Aorta (tissue), 5 donors: ENCODE measurements around the gene HDAC8. TPM values are rescaled to one million over a fixed set of nuclear protein-coding genes. Genes with fewer than 3 reads are reported as not detected.

Experiments
- ATAC-seq: fragments of 200-7000 bp; cut with Tn5 transposase; one replicate; pipeline ENCODE4 v1.9.1; 2022; ENCODE audit warnings: moderate library complexity; ENCODE audit not compliant: low FRiP score
- DNase-seq, 2 donors: peaks; one replicate each; pipeline ENCODE4 v3.0.0-alpha.2; 2020
- H3K27ac ChIP-seq, 2 donors: one replicate each; pipeline ENCODE4 v1.5.1; 2013; ENCODE audit warnings: low read length in 2 of 2, mild to moderate bottlenecking in 2 of 2, moderate library complexity in 2 of 2, control low read depth in 1 of 2, inconsistent platforms in 1 of 2, low read depth in 1 of 2
- H3K27me3 ChIP-seq, 2 donors: one replicate each; pipeline ENCODE4 v1.6.1; 2013; ENCODE audit warnings: control low read depth in 1 of 2, low read length in 1 of 2, mild to moderate bottlenecking in 1 of 2, moderate library complexity in 1 of 2; ENCODE audit not compliant: insufficient read depth in 2 of 2, control insufficient read depth in 1 of 2
- H3K36me3 ChIP-seq, 2 donors: one replicate each; pipeline ENCODE4 v1.6.1; 2013; ENCODE audit warnings: control low read depth in 1 of 2, low read length in 1 of 2, mild to moderate bottlenecking in 1 of 2; ENCODE audit not compliant: insufficient read depth in 2 of 2, control insufficient read depth in 1 of 2
- H3K4me1 ChIP-seq, 2 donors: one replicate each; pipeline ENCODE4 v1.6.1; 2013; ENCODE audit warnings: low read length in 2 of 2, control low read depth in 1 of 2, mild to moderate bottlenecking in 1 of 2, moderate library complexity in 1 of 2; ENCODE audit not compliant: insufficient read depth in 2 of 2, control insufficient read depth in 1 of 2
- H3K4me3 ChIP-seq, 2 donors: one replicate each; pipeline ENCODE4 v1.5.1; 2013; ENCODE audit warnings: low read length in 2 of 2, control low read depth in 1 of 2, mild to moderate bottlenecking in 1 of 2
- H3K9me3 ChIP-seq: one replicate; pipeline ENCODE4 v1.6.1; 2013; ENCODE audit warnings: mild to moderate bottlenecking, low read length; ENCODE audit not compliant: control insufficient read depth
- WGBS, 2 donors: extraction: QIAGEN DNeasy Blood & Tissue Kit; methylation state at CpG; one replicate each; pipeline ENCODE4 v1.1.7; 2013; 5-methylcytosine and 5-hydroxymethylcytosine counted together
- intact Hi-C, 2 donors: fragments of 100-400 bp; cut with DNase I; formaldehyde crosslinking; loops; one replicate each; pipeline versions ENCODE4 v1.14.2 to v1.15.0; 2022
- polyA plus RNA-seq, 2 donors: library from polyadenylated mRNA; stranded (reverse); fragments of 200-250 nt; gene quantifications; one replicate each; pipeline ENCODE4 v1.2.3, GENCODE V29; 2013
- total RNA-seq, 2 donors: library from RNA; stranded (reverse); fragmentation: NEBNext Ultra II Directional; extraction: Animal tissue kit (Norgen Biotek cat#: 25700); gene quantifications; one replicate each; pipeline ENCODE4 v1.2.1, GENCODE V29; 2021
- donor health status: healthy with polysubstance abuse.
- donor health status: Bipolar disorder and iron deficiency.
- donor health status: DM: no; HTN: no; CAD: no.
- donor health status: DM: no; HTN: no; CAD: no.
- donor health status: DM: yes; HTN: yes; CAD: no.

HDAC8 gene
- total and polyA plus RNA-seq, 4 donors: 16.8 to 46.4 (median 32.3) TPM

DNA sequence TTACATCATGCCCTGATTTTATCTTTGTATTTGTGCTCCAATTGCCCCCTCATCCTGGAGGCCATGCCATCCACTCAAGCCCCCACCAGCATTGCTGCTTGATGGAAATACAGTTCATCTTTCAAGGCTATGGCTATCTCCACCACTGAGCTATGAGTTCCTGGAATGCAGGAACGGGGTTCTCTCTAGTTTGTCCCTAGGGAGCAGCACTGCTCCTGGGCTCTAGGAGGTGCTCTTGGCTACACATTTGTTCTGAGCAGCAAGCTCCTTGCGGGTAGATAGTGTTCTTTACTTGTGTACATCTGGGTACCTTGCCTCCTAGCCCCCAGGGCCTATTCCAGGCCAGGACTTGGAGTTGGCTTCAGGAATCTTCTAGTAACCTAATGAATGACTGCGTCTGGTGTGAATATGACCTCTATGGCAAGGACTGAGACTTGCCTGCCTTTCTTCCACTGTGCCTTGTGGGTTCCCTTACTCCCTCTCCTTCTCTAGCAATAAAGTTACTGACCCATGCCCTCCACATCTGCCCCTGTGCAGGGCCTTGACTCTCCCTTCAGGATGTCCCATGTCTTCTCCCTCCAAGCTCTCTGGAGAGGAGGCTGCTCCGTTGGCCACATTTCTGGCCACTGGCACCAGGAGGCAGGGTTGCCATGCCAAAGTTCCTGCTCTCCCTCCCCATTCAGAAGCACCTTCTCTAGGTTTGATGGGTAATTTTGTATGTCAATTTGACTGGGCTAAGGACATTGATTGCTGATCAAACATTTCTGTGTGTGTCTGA lies 274.5 kb downstream of the HDAC8 start:
- DNase-seq: no peak
- no peaks in the 10 kb centered on the region for H3K9me3 ChIP-seq
- no peak overlapping the region for H3K4me3 ChIP-seq
- H3K27me3 ChIP-seq: no peaks in the 10 kb centered on the region
- no peak for ATAC-seq
- H3K4me1 ChIP-seq: no peaks in the 10 kb centered on the region
- WGBS, 2 donors: 25 to 29% methylated on average over 4 of the region's 4 CpGs
- intact Hi-C loops: no loop called here
- no peaks in the 10 kb centered on the region for H3K36me3 ChIP-seq
- no peak overlapping the region for H3K27ac ChIP-seq

DNA sequence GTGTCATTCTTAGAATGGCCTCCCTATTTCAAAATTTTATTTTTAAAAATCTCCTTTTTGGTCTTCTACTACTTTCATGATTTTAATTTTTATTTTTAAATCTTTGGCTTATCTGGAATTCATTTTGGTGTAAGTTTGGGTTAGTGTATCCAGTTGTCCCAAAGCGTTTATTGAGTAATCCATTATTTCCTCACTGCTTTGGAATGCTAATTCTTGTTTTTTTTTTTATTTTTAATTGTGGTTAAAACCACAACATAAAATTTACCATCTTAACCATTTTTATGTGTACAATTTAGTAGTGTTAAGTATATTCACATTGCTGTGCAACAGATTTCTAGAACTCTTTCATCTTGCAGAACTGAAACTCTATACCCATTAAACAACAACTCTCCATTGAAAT lies 275.7 kb downstream of the HDAC8 start:
- H3K27me3 ChIP-seq: no peaks in the 10 kb centered on the region
- H3K4me3 ChIP-seq: no peak overlapping the region
- DNase-seq (no peak), ATAC-seq (no peak)
- no peaks in the 10 kb centered on the region for H3K4me1 ChIP-seq
- no peak overlapping the region for H3K27ac ChIP-seq
- H3K36me3 ChIP-seq: no peaks in the 10 kb centered on the region
- intact Hi-C loops: no loop called here
- 63 to 75% methylated on average over 1 of the region's 1 CpG for WGBS, 2 donors
- H3K9me3 ChIP-seq: no peaks in the 10 kb centered on the region

DNA sequence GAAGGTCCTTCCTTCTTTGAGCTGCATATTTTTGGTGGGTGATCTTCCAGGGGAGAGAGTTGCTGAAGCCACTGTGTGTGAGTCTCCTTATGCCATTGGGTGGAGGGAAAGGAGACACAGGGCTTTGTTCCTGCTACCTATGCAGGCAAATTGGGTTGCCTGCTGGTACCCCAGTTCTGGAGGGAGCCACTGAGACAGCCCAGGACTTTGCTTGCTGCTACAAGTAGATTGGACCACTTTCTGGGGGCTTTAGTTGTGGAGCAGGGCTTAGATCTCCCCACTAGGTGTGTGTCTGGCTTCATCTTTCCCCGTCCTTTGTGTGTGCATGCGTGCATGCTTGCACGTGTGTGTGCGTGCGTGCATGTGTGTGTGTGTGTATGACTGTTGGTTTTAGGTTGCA lies 276.9 kb downstream of the HDAC8 start:
- WGBS, 2 donors: 69 to 82% methylated on average over 5 of the region's 5 CpGs
- Histone ChIP-seq H3K27ac (no peak overlapping the region), H3K9me3 (no peaks in the 10 kb centered on the region), H3K4me3 (no peak overlapping the region), H3K27me3 (no peaks in the 10 kb centered on the region), H3K4me1 (no peaks in the 10 kb centered on the region), H3K36me3 (no peaks in the 10 kb centered on the region)
- DNase-seq (no peak), ATAC-seq (no peak)
- intact Hi-C loops: no loop called here

DNA sequence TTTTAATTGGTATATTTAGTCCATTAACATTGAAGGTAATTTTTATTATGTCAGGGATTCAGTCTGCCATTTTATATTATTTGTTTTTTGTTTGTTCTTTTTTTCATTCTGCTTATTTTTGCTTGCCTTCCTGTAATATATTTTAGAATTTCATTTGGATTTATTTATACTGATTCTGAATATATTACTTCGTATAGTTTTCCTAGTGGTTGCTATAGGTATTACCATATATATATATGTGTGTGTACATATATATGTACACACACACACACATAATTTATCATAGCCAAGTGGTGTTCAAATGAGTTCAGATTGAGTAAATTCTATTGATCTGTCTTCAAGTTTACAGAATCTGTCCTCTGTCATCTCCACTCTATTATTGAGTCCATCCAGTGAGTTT lies 278.1 kb downstream of the HDAC8 start:
- intact Hi-C loops: no loop called here
- H3K9me3 ChIP-seq: no peaks in the 10 kb centered on the region
- H3K4me1 ChIP-seq: no peaks in the 10 kb centered on the region
- WGBS, 2 donors: 56 to 58% methylated on average over 1 of the region's 1 CpG
- DNase-seq (no peak), ATAC-seq (no peak)
- no peaks in the 10 kb centered on the region for H3K36me3 ChIP-seq
- H3K27ac ChIP-seq: no peak overlapping the region
- H3K4me3 ChIP-seq: no peak overlapping the region
- H3K27me3 ChIP-seq: no peaks in the 10 kb centered on the region

DNA sequence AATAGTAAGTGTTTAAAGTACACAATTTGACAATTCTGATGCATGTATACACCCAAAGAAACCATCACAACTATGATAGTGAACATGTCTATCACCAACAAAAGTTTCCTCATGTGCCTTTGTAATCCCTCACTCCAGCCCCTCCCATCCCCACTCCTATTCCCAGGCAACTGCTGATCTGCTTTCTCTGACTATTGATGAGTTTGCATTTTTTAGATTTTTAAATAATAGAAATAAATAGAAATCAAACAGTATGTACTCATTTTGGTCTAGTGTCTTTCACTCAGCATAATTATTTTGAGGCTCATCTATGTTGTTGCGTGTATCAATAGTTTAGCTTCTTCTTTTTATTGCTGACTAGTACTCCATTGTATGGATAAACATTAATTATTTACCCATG lies 290.3 kb downstream of the HDAC8 start:
- no peaks in the 10 kb centered on the region for H3K4me1 ChIP-seq
- ATAC-seq (no peak), DNase-seq (no peak)
- WGBS, 2 donors: 96 to 97% methylated on average over 1 of the region's 1 CpG
- intact Hi-C loops: no loop called here
- no peak overlapping the region for H3K4me3 ChIP-seq
- no peaks in the 10 kb centered on the region for H3K27me3 ChIP-seq
- H3K27ac ChIP-seq: no peak overlapping the region
- H3K36me3 ChIP-seq: no peaks in the 10 kb centered on the region
- H3K9me3 ChIP-seq: no peaks in the 10 kb centered on the region

DNA sequence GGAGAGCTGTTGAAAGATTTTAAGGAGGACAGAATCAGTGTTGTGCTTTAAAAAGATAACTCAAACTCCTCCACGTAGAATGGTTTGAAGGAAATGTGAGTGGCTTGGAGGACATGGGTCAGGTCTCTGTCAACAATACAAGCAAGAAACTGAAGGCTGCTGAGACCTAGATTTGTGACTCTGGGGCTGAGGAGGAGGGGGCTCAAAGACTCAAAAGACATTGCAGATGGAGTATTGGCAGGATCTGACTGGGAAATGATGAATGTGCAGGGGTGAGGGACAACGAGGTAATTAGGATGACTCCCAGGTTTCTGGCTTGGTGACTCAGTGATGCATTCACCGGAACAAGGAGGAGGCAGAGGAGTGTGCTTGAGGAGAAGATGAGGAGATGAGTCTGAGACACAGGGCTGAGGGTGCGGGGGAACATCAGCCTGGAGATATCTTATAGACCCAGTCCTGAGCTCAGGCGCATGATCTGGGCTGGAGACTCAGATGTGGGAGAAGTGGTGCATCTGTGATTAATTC lies 292.3 kb downstream of the HDAC8 start:
- 53 to 59% methylated on average over 5 of the region's 5 CpGs for WGBS, 2 donors
- Histone ChIP-seq H3K9me3 (no peaks in the 10 kb centered on the region), H3K4me3 (no peak overlapping the region), H3K36me3 (no peaks in the 10 kb centered on the region), H3K4me1 (no peaks in the 10 kb centered on the region), H3K27me3 (no peaks in the 10 kb centered on the region), H3K27ac (no peak overlapping the region)
- no peak for DNase-seq
- no peak for ATAC-seq
- intact Hi-C loops: no loop called here

Other genes with a start within 250 kb of the HDAC8 start
- gene PHKA1, start 141.5 kb upstream of the HDAC8 start, total RNA-seq: 10 to 100 TPM in 1 of 2 donors, 1 to 10 TPM in 1; 8.1 to 10.6 TPM
- 10 to 100 TPM in 1 of 2 donors, 1 to 10 TPM in 1; 3.0 to 10.4 TPM for gene PHKA1, start 141.5 kb upstream of the HDAC8 start, polyA plus RNA-seq
- gene DMRTC1B, start 204.0 kb upstream of the HDAC8 start, total RNA-seq: under 1 TPM in 1 of 2 donors, not detected in 1; 0.63 TPM
- not detected for gene DMRTC1B, start 204.0 kb upstream of the HDAC8 start, polyA plus RNA-seq
- gene FAM236B, start 209.8 kb upstream of the HDAC8 start, total RNA-seq: not detected
- not detected for gene FAM236B, start 209.8 kb upstream of the HDAC8 start, polyA plus RNA-seq
- gene FAM236D, start 235.4 kb upstream of the HDAC8 start, total RNA-seq: not detected
- gene FAM236D, start 235.4 kb upstream of the HDAC8 start, polyA plus RNA-seq: not detected